Measurements from ENCODE around the gene ZNF30. TPM values are rescaled to one million over a fixed set of nuclear protein-coding genes. Genes with fewer than 3 reads are reported as not detected.

ZNF30 gene
- total and polyA plus RNA-seq, 2 of the 4 experiments (the other 2 are of a cell fraction), result 1.3 to 2.9 TPM

DNA sequence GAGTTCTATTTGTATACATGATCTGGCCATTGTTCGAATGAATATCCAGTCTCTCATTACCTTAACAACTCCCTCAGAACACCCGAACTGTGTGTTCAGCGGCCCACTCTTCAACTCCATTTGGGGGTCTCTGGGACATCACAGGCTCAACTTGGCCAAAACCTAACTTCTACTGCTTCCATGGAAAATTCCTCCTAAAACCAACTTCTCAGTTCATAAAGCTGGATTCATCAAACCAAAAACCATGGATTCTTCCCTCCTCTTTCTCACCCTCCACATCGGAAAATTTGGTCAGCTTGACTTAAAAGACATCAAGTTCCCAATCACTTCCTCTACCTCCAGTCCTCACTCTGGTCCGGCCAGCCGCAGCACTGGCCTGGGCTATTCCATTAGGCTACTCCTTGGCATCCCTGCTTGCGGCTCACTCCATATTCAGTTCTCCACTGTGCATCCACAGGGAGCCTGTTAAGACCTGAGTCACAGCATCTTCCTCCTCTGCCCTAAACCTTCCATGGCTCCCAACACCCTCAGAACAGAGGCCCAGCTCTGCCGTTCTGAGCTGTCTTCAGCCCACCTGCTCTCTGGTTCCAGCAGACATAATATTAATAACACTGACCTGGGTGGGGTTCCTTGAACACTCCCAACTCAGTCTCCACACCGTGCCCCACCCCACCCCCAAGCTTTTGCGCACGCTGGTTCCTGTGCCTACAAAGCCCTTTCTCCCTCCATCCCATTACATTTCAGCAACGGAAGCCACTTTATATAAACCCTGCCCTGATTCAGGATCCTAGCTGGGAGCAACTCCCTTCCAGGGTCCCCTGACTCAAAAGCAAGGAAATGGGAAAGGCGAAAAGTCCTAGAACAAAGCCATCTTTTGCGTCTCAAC is 36.2 kb downstream of the ZNF30 start (continued):
- no peak for TF ChIP-seq MAZ (IDR thresholded peaks at IDR 0.05; ENCODE audit: borderline replicate concordance, low read depth, low read length)
- no peak for TF ChIP-seq MAFK (IDR thresholded peaks at IDR 0.05; ENCODE audit: low read depth, low read length)

DNA sequence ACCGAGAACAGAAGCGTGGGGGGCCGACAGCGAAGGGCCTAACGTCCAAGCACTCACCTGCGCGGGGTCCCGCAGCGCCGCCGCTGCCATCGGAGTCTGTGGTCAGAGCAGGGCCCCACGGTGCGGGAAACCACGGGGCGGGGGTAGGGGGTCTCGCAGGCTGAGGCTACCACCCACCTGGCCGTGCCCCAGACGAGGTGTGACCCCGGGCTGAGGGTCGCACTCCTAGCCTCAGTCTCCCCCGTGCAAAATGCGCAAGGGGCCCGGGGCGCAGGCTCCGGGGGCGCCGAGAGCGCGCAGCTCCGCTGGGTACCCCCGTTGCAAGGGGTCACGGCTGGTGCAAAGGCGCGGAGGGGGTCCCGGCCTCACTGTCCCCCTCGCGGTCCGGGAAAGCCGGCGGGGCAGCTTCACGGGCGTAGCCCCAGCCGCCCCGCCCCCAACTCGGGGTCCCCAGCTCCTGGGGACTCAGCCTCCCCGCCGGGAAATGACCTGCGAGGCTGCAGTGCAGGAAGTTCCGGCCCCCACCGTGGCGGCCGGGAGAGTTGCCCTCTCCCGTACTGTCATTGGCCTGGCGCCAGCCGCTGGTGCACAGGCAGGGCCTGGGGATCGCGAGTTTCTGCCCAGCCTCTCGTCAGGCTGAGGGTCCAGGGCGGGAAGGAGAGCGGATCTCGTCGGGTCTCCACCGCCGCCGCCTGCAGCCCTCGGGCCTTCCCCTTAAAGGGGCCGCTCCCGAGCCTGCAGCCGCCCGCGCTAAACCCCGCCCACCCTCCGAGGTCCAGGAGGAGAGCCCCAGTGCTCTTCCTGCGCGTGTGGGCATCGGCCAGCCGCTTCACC is 37.1 kb downstream of the ZNF30 start, which contains the start of gene ZNF792:
TSS of gene ZNF792 (minus strand) at position 657 of the 834 bp plus-strand sequence. CDS start at position 90, 567 bp downstream.
- Histone ChIP-seq H3K27me3 (ENCODE audit: control insufficient read depth, insufficient read depth, low read length) (no peaks in the 10 kb centered on the region), H3K27ac (ENCODE audit: insufficient read depth, low read length) (peak within 1 kb of the TSS; percentile 48; the same call in 1 of the 2 replicates), H2BK120ac (ENCODE audit: low read depth, low read length) (no peak within 1 kb of the TSS), H3K4me1 (ENCODE audit: control insufficient read depth, insufficient read depth, low read length) (peaks cover 3% of the 10 kb centered on the region), H3K4me3 (ENCODE audit: insufficient read depth, low read depth, low read length) (peak within 1 kb of the TSS; percentile 75), H3K56ac (ENCODE audit: extremely low read depth, insufficient read depth, low read length) (peak within 1 kb of the TSS; percentile 3; the same call in 1 of the 2 replicates), H2BK5ac (ENCODE audit: low read depth, low read length, poor library complexity, severe bottlenecking) (no peak within 1 kb of the TSS), H4K8ac (ENCODE audit: low read depth in 2 of 2, low read length in 2 of 2) (peak within 1 kb of the TSS; percentile 75 to 80; a peak in 3 of 4 replicates), H3K9me3 (ENCODE audit: control insufficient read depth, insufficient read depth, low read length) (peaks cover 24% of the 10 kb centered on the region), H3K9me1 (ENCODE audit: insufficient read depth, low read length) (peaks cover 20% of the 10 kb centered on the region), H3K79me1 (ENCODE audit: low read depth in 1 of 2, low read length in 2 of 2) (peaks cover 26 to 43% of the 10 kb centered on the region in 2 experiments), H3K23ac (ENCODE audit: low read depth, low read length) (peak within 1 kb of the TSS; percentile 52; the same call in 1 of the 2 replicates), H3K4ac (ENCODE audit: low read depth, low read length) (peak within 1 kb of the TSS; percentile 65), H3K18ac (ENCODE audit: low read depth, low read length) (no peak within 1 kb of the TSS), H2BK20ac (ENCODE audit: low read depth, low read length) (no peak within 1 kb of the TSS), H2AK9ac (replicated peaks; ENCODE audit: low read depth, low read length, poor library complexity) (peak within 1 kb of the TSS; percentile 91), H2AFZ (replicated peaks; ENCODE audit: low read length, poor library complexity) (peak within 1 kb of the TSS; percentile 90), H3K9ac (ENCODE audit: low read depth, low read length) (peak within 1 kb of the TSS; percentile 54), H2BK15ac (ENCODE audit: low read depth, low read length) (no peak within 1 kb of the TSS), H3K4me2 (ENCODE audit: low read depth, low read length) (peak within 1 kb of the TSS; percentile 90), H4K5ac (ENCODE audit: low read depth, low read length) (0 out of 2 replicates have a peak within 1 kb of the TSS, but pooled peaks have one; percentile 15), H3K14ac (replicated peaks; ENCODE audit: low read depth, low read length) (peak within 1 kb of the TSS; percentile 81), H2AK5ac (ENCODE audit: low read depth, low read length) (peak within 1 kb of the TSS; percentile 11), H4K91ac (ENCODE audit: insufficient read depth, low read depth, low read length) (no peak within 1 kb of the TSS; the same call in none of the 2 replicates), H3K36me3 (ENCODE audit: control insufficient read depth, insufficient read depth, low read length) (peaks cover 13% of the 10 kb centered on the region), H4K20me1 (ENCODE audit: insufficient read depth, low read length) (peaks cover 26% of the 10 kb centered on the region)
- dilution Hi-C loops (cut with HindIII; ENCODE audit: low sequenced_read_pairs, unreplicated experiment) (no loop called here), intact Hi-C loops (cut with micrococcal nuclease) (no loop called here), in situ Hi-C loops (cut with MboI; ENCODE audit: low sequenced_read_pairs) (no loop called here)
- ChIA-PET CTCF (interaction anchor here (0.6 kb wide), 1 partner anchor 24 kb away, joined by 5 read pairs; no protein-coding TSS in a partner anchor), POLR2A (ENCODE audit: unreplicated experiment) (no interaction called here)
- ATAC-seq (ENCODE audit: low read depth), result peak; percentile 93
- TF ChIP-seq BHLHE40 (IDR thresholded peaks at IDR 0.05; ENCODE audit: low read depth, low read length), result no peak
- 0 out of 2 replicates have a peak, but pooled peaks have one; percentile 24 for TF ChIP-seq MAZ (IDR thresholded peaks at IDR 0.05; ENCODE audit: borderline replicate concordance, low read depth, low read length)
- no TSS peak for BruUV-seq (replicated peaks)
- 1% methylated on average over 24 of the region's 78 CpGs; no CpG with 5 or more reads in 1 of the 2 experiments for WGBS, 2 experiments (ENCODE audit: extremely low coverage in 2 of 2, insufficient read length in 1 of 2)
- peak; percentile 34 for DNase-seq
